Neuronal stem cell (in vitro differentiated cells): ENCODE results near the gene SAPCD2.

Experiments used
- DNase-seq: peaks from one replicate; pipeline ENCODE4 v3.0.0-alpha.2; 2013; ENCODE audit warnings: low spot score
- H2AFZ ChIP-seq: one replicate; pipeline ENCODE4 v1.6.1; 2013; ENCODE audit warnings: mild to moderate bottlenecking, low read length, inconsistent platforms
- H2AK5ac ChIP-seq: 2 replicates; pipeline ENCODE4 v1.6.1; 2013; ENCODE audit warnings: low read depth, mild to moderate bottlenecking, inconsistent platforms, low read length, moderate library complexity, mixed read lengths
- H2BK120ac ChIP-seq: 2 replicates; pipeline ENCODE4 v1.6.1; 2013; ENCODE audit warnings: low read depth, mild to moderate bottlenecking, inconsistent platforms, low read length, moderate library complexity, mixed read lengths
- H2BK12ac ChIP-seq: one replicate; pipeline ENCODE4 v1.6.1; 2013; ENCODE audit warnings: low read length, inconsistent platforms
- H2BK15ac ChIP-seq: 2 replicates; pipeline ENCODE4 v1.6.1; 2013; ENCODE audit warnings: mild to moderate bottlenecking, low read length, inconsistent platforms, mixed read lengths
- H2BK5ac ChIP-seq: one replicate; pipeline ENCODE4 v1.6.1; 2013; ENCODE audit warnings: inconsistent platforms, mild to moderate bottlenecking, low read length, moderate library complexity
- H3K14ac ChIP-seq: one replicate; pipeline ENCODE4 v1.6.1; 2013; ENCODE audit warnings: low read length, inconsistent platforms
- H3K18ac ChIP-seq: 2 replicates; pipeline ENCODE4 v1.6.1; 2013; ENCODE audit warnings: low read length, inconsistent platforms
- H3K23ac ChIP-seq: 2 replicates; pipeline ENCODE4 v1.6.1; 2013; ENCODE audit warnings: low read depth, mild to moderate bottlenecking, mixed read lengths, low read length, inconsistent platforms; ENCODE audit not compliant: poor library complexity
- H3K27ac ChIP-seq: replicated peaks from 3 replicates; pipeline ENCODE4 v1.5.1; 2013; ENCODE audit warnings: low read length, inconsistent platforms
- H3K27me3 ChIP-seq, 3 experiments: 2 replicates each; pipeline ENCODE4 v1.6.1; 2013; ENCODE audit warnings: low read length in 3 of 3, mild to moderate bottlenecking in 2 of 3, inconsistent platforms in 1 of 3, low read depth in 1 of 3, mixed read lengths in 1 of 3, moderate library complexity in 1 of 3; ENCODE audit not compliant: control insufficient read depth in 3 of 3, insufficient read depth in 3 of 3
- H3K36me3 ChIP-seq, 2 donors: replicated peaks in 1 of 2; 2 replicates each; pipeline ENCODE4 v1.6.1; 2013; ENCODE audit warnings: low read length in 2 of 2; ENCODE audit not compliant: control insufficient read depth in 2 of 2, insufficient read depth in 2 of 2
- H3K4ac ChIP-seq: 2 replicates; pipeline ENCODE4 v1.6.1; 2013; ENCODE audit warnings: inconsistent platforms, mild to moderate bottlenecking, low read length, moderate library complexity
- H3K4me1 ChIP-seq, 2 donors: 1 replicate in 1 of 2; 2 replicates in 1 of 2; pipeline ENCODE4 v1.6.1; 2013; ENCODE audit warnings: low read length in 2 of 2, low read depth in 1 of 2; ENCODE audit not compliant: control insufficient read depth in 2 of 2, insufficient read depth in 1 of 2
- H3K4me2 ChIP-seq: one replicate; pipeline ENCODE4 v1.6.1; 2013; ENCODE audit warnings: mild to moderate bottlenecking, low read length, inconsistent platforms; ENCODE audit not compliant: insufficient read depth, poor library complexity, severe bottlenecking
- H3K4me3 ChIP-seq, 2 donors: 2 replicates each; pipeline ENCODE4 v1.5.1; 2013; ENCODE audit warnings: low read length in 2 of 2, mild to moderate bottlenecking in 2 of 2, inconsistent platforms in 1 of 2, moderate library complexity in 1 of 2
- H3K79me1 ChIP-seq: one replicate; pipeline ENCODE4 v1.6.1; 2013; ENCODE audit warnings: low read depth, mild to moderate bottlenecking, inconsistent platforms, low read length, moderate library complexity
- H3K9ac ChIP-seq: one replicate; pipeline ENCODE4 v1.6.1; 2013; ENCODE audit warnings: mild to moderate bottlenecking, low read depth, low read length, inconsistent platforms; ENCODE audit not compliant: poor library complexity
- H3K9me3 ChIP-seq, 2 donors: replicated peaks in 1 of 2; 2 replicates each; pipeline versions ENCODE3 to v1.6.1; 2013; ENCODE audit warnings: low read length in 2 of 2, mild to moderate bottlenecking in 2 of 2, inconsistent platforms in 1 of 2, low read depth in 1 of 2, mixed read lengths in 1 of 2, moderate library complexity in 1 of 2; ENCODE audit not compliant: control insufficient read depth in 2 of 2, insufficient read depth in 1 of 2
- H4K8ac ChIP-seq: one replicate; pipeline ENCODE4 v1.6.1; 2013; ENCODE audit warnings: low read depth, mild to moderate bottlenecking, inconsistent platforms, low read length, moderate library complexity
- H4K91ac ChIP-seq: one replicate; pipeline ENCODE4 v1.6.1; 2013; ENCODE audit warnings: low read length, low read depth, mild to moderate bottlenecking, inconsistent platforms; ENCODE audit not compliant: poor library complexity
- WGBS, 2 donors: extraction: QIAGEN DNeasy Blood & Tissue Kit; methylation state at CpG; one replicate each; pipeline ENCODE4 v1.1.7; 2013; ENCODE audit warnings: missing lambda C conversion rate in 2 of 2, mixed read lengths in 1 of 2; ENCODE audit not compliant: insufficient read length in 2 of 2, insufficient replicate concordance in 1 of 2; ENCODE audit errors: extremely low coverage in 2 of 2; 5-methylcytosine and 5-hydroxymethylcytosine counted together

Gene SAPCD2

GRCh38 chr9:137099231-137099630 lies 28.9 kb upstream of the SAPCD2 start:
- peaks cover 6% of the 10 kb centered on the region for H3K79me1 ChIP-seq
- no peak overlapping the region for H2BK120ac ChIP-seq
- H2BK12ac ChIP-seq = no peak overlapping the region
- H2BK15ac ChIP-seq = no peak overlapping the region
- no peak overlapping the region for H3K18ac ChIP-seq
- peaks cover 23 to 29% of the 10 kb centered on the region in 2 donors for H3K9me3 ChIP-seq
- peaks cover 59 to 81% of the 10 kb centered on the region in 2 donors for H3K36me3 ChIP-seq
- H3K27me3 ChIP-seq = no peaks in the 10 kb centered on the region
- H4K8ac ChIP-seq = no peak overlapping the region
- peak overlapping the region; percentile 1 for H2BK5ac ChIP-seq
- no peak overlapping the region for H2AFZ ChIP-seq
- peak overlapping the region; percentile 75 for H3K23ac ChIP-seq
- H3K9ac ChIP-seq = no peak overlapping the region
- H3K14ac ChIP-seq = peak overlapping the region; percentile 71
- no peak overlapping the region for H2AK5ac ChIP-seq
- H3K4me2 ChIP-seq = no peak overlapping the region
- H3K4me1 ChIP-seq = no peaks in the 10 kb centered on the region
- H3K4me3 ChIP-seq = peak overlapping the region in 1 of 2 donors; percentile 33
- no CpG with 5 or more reads among the region's 14 CpGs for WGBS, 2 donors
- no peak overlapping the region for H3K27ac ChIP-seq
- DNase-seq = no peak
- H3K4ac ChIP-seq = no peak overlapping the region
- H4K91ac ChIP-seq = no peak overlapping the region

DNA sequence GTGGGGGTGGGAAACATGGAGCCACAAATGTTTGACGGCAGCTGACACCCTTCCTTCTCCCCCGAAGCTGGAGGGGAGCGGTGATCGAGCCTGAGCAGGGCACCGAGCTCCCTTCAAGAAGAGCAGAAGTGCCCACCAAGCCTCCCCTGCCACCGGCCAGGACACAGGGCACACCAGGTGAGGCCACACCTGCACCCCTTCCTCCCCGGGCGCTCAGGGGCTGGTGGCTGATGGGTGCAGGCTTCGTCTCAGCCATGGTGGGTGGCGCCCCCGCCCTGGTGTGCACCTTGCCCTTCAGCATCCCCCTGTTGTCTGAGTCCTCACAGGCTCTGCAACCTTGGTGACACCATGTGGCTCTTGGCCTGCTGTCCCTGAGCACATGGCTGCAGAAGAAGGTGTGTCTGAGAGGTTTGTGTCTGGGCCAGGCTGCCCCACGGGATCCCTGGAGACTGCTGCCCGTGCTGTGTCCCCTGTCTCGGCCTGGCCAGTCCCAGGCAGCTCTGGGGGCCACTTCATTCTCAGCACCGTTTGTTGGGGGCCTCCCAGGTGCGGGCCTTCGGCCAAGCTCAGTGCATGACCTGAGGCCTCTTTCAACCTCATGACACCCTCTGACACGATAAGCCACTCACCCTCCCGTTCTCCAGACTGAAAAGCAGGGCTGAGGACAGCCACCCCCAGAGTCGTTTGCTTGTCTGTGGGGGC lies 27.6 kb upstream of the SAPCD2 start:
- Histone ChIP-seq H3K4ac (no peak overlapping the region), H3K18ac (no peak overlapping the region), H2AK5ac (no peak overlapping the region), H2BK15ac (no peak overlapping the region), H3K4me2 (no peak overlapping the region), H3K14ac (peak overlapping the region; percentile 38), H2BK5ac (no peak overlapping the region), H3K4me3 (no peak overlapping the region), H3K27ac (no peak overlapping the region), H3K79me1 (peaks cover 4% of the 10 kb centered on the region), H3K36me3 (peaks cover 48 to 73% of the 10 kb centered on the region in 2 donors), H2BK12ac (peak overlapping the region; percentile 6), H2BK120ac (no peak overlapping the region), H3K23ac (no peak overlapping the region), H3K4me1 (no peaks in the 10 kb centered on the region), H4K8ac (no peak overlapping the region), H3K9me3 (peaks cover 17 to 19% of the 10 kb centered on the region in 2 donors), H3K27me3 (no peaks in the 10 kb centered on the region), H4K91ac (no peak overlapping the region), H3K9ac (no peak overlapping the region), H2AFZ (no peak overlapping the region)
- no CpG with 5 or more reads among the region's 20 CpGs for WGBS, 2 donors
- DNase-seq = no peak

DNA sequence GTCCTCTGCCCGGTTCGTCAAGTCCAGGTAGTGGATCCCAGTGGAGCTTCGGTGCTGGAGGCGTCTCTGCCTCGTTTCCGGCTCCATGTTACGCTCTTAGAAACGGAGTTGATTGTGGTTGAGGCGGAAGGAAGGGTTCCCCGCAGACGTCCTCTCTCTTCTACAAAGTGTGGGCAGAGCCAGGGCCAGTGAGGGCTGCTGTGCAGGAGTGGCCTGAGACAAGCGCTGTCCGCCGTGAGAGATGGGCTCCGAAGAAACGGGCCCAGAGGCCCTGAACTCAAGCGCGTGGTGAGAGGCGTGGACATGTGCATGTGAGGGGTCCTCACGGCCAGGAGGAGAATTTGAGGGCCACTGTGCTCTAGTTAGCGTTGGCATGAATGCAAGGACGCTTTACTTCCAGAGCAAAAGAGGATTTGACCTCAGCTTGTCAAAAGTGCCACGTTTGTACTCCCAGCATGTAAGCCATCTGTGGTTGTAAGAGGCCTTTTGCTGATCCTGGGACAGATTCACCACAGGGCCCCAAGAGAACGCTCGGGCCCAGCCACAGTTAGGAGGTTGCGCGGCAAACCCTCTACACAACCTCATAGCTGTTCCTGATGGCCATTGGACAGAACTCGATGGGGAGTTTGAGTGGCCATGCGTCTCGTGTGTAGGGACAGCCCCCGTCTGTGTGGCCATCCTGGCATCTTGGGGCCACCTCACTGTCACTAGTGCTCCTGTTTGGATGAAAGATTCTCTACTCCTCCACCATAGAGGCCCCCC lies 26.6 kb upstream of the SAPCD2 start:
- peak overlapping the region; percentile 56 for H3K14ac ChIP-seq
- no peak for DNase-seq
- H2BK5ac ChIP-seq = no peak overlapping the region
- H2AK5ac ChIP-seq = no peak overlapping the region
- H2BK15ac ChIP-seq = no peak overlapping the region
- peaks cover 10% of the 10 kb centered on the region in 2 donors for H3K9me3 ChIP-seq
- no peak overlapping the region for H3K9ac ChIP-seq
- peaks cover 2% of the 10 kb centered on the region for H3K79me1 ChIP-seq
- no peak overlapping the region for H2BK120ac ChIP-seq
- H2BK12ac ChIP-seq = no peak overlapping the region
- no peak overlapping the region for H3K27ac ChIP-seq
- H3K4me3 ChIP-seq = no peak overlapping the region
- WGBS, 2 donors = no CpG with 5 or more reads among the region's 31 CpGs
- no peaks in the 10 kb centered on the region for H3K27me3 ChIP-seq
- H3K23ac ChIP-seq = no peak overlapping the region
- no peak overlapping the region for H4K91ac ChIP-seq
- no peak overlapping the region for H3K18ac ChIP-seq
- peaks cover 41 to 72% of the 10 kb centered on the region in 2 donors for H3K36me3 ChIP-seq
- no peak overlapping the region for H3K4me2 ChIP-seq
- H2AFZ ChIP-seq = no peak overlapping the region
- no peak overlapping the region for H3K4ac ChIP-seq
- no peak overlapping the region for H4K8ac ChIP-seq
- no peaks in the 10 kb centered on the region for H3K4me1 ChIP-seq
